ENCODE data around the gene TAOK1.

The TAOK1 gene

DNA sequence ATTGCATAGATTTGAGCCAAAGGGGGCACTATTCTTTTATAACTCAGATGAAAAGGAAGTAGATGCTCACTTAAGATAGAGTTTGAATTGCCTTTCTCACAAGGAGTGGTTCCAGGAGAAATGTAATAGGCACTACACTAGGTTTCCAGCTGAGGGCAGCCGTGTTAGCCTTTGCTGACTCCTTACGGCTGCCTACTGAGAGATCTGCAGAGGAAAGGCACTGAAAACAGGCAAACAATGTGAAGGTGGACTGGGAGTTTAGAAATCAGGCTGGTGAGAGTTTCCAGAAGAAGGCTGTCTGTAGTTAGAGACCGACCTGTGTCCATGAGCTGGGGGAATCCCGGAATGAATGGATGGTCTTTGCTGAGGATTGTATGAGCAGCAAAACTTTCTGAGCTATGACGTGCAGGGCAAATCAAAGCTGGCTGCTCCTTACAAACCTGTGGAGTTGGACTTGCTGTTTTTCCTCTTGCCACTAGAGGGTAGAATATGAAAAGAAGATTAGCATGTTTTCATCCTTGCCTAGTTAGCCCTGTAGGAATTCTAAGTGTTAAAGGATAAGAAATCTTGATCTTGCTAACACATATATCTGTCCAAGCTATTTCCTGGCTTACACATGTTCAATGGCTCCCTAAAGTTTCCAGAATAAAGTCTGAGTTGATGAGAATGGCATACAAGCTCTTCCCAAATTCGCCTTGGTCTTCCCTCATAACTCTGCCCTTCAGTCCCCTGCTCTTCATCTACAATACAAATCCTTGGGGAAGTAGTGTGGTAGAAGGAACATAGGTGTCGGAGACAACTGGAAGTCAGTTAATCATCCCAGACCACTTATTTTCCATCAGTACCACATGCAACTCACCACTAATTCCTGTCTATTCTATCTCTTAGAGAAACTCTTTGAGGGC, 20.1 kb upstream of the TAOK1 start:
- H3K4me3 ChIP-seq (ENCODE audit: low read depth, low read length): peak overlapping the region; percentile 6
- peak; percentile 73 for DNase-seq (ENCODE audit: low read depth)
- in situ Hi-C loops (cut with HindIII; ENCODE audit: low sequenced_read_pairs): no loop called here
- peak; percentile 64 for TF ChIP-seq CTCF (IDR thresholded peaks at IDR 0.05; ENCODE audit: low read depth, low read length, missing control alignments)

- no peak overlapping the region for H3K4me3 ChIP-seq (ENCODE audit: low read depth, low read length)
- no peak for TF ChIP-seq CTCF (IDR thresholded peaks at IDR 0.05; ENCODE audit: low read depth, low read length, missing control alignments)
These were observed 13.4 kb upstream of the TAOK1 start for GRCh38 chr17:29376667-29377270.

GRCh38 chr17:29378500-29378899, 11.7 kb upstream of the TAOK1 start:
- in situ Hi-C loops (cut with HindIII; ENCODE audit: low sequenced_read_pairs): no loop called here
- no peak overlapping the region for H3K4me3 ChIP-seq (ENCODE audit: low read depth, low read length)
- DNase-seq (ENCODE audit: low read depth): no peak
- TF ChIP-seq CTCF (IDR thresholded peaks at IDR 0.05; ENCODE audit: low read depth, low read length, missing control alignments): no peak

More at GRCh38 chr17:29376667-29377270, 13.4 kb upstream of the TAOK1 start:
- in situ Hi-C loops (cut with HindIII; ENCODE audit: low sequenced_read_pairs): no loop called here
- DNase-seq (ENCODE audit: low read depth): peak; percentile 72

- no peak for DNase-seq (ENCODE audit: low read depth)
- no peak overlapping the region for H3K4me3 ChIP-seq (ENCODE audit: low read depth, low read length)
- in situ Hi-C loops (cut with HindIII; ENCODE audit: low sequenced_read_pairs): no loop called here
- TF ChIP-seq CTCF (IDR thresholded peaks at IDR 0.05; ENCODE audit: low read depth, low read length, missing control alignments): no peak
These were observed 10.8 kb upstream of the TAOK1 start for GRCh38 chr17:29379084-29379991.

DNA sequence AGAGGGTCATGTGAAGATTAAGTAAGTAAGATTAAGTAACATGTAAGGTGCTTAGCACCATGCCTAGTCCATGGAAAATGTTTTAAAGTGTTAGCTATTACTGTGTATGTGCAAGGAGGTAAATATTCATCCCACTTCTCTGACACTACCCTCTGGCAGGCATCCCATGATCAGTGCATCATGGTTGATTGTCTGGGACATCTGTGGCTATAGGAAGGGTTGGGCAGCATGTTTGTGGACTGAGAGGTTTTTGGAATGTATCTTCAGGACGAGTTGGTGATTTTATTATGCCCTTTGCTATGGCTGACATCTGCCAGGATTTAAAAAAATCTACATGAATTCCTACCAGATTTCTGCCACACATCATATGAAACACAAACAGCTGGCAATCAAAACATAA, 6.5 kb upstream of the TAOK1 start:
- H3K4me3 ChIP-seq (ENCODE audit: low read depth, low read length): no peak overlapping the region
- in situ Hi-C loops (cut with HindIII; ENCODE audit: low sequenced_read_pairs): loop anchor here (10.0 kb wide), 1 partner anchor 161 kb away; no protein-coding TSS in a partner anchor
- TF ChIP-seq CTCF (IDR thresholded peaks at IDR 0.05; ENCODE audit: low read depth, low read length, missing control alignments): no peak
- no peak for DNase-seq (ENCODE audit: low read depth)

- DNase-seq (ENCODE audit: low read depth): no peak
- in situ Hi-C loops (cut with HindIII; ENCODE audit: low sequenced_read_pairs): loop anchor here (10.0 kb wide), 1 partner anchor 160 kb away; no protein-coding TSS in a partner anchor
- no peak for TF ChIP-seq CTCF (IDR thresholded peaks at IDR 0.05; ENCODE audit: low read depth, low read length, missing control alignments)
- no peak overlapping the region for H3K4me3 ChIP-seq (ENCODE audit: low read depth, low read length)
These were observed 5.3 kb upstream of the TAOK1 start for GRCh38 chr17:29384901-29385300.

Measured in astrocyte of the cerebellum (primary cell).